Stimulated activated CD8-positive, alpha-beta memory T cell treated with anti-CD3 and anti-CD28 coated beads, Interleukin-12 subunit alpha, Interleukin-12 subunit beta, amount 100 ng/mL, for 24 hours (primary cell): Measurements from ENCODE around the gene SLC31A1.
"Not testable (repeated sequence)": the region's sequence is repeated elsewhere in the genome, so short reads cannot be mapped to it uniquely, and the experiment has no call there.

Source experiments
- DNase-seq: peaks from one replicate; pipeline ENCODE4 v3.0.0-alpha.2; 2020; ENCODE audit errors: extremely low read depth

The SLC31A1 gene

DNA sequence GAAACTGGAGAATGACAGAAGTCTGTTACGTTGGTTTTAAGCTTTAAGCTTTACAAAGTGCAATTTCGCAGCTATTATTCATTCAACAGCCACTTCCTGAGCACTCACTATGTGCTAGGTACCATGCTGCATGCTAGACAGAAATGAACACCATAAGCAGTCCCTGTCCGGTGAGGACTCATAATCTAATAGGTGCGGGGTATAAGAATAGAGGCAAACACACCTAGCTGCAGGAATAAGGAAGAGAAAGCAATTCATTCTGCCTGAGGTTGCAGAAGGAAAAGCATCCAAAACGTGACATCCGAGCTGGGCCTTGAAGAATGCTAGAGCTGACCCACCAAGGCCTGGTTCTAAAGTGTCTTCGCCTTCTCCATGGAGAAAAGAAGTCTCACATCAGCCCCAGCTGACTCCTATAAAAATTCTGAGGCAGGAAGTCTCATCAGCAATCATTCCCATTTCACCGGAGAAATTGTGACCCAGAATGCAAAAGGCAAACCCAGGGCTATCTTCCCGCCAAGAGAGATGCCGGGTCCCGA, 809 bp upstream of the SLC31A1 start:
- DNase-seq = no peak

DNA sequence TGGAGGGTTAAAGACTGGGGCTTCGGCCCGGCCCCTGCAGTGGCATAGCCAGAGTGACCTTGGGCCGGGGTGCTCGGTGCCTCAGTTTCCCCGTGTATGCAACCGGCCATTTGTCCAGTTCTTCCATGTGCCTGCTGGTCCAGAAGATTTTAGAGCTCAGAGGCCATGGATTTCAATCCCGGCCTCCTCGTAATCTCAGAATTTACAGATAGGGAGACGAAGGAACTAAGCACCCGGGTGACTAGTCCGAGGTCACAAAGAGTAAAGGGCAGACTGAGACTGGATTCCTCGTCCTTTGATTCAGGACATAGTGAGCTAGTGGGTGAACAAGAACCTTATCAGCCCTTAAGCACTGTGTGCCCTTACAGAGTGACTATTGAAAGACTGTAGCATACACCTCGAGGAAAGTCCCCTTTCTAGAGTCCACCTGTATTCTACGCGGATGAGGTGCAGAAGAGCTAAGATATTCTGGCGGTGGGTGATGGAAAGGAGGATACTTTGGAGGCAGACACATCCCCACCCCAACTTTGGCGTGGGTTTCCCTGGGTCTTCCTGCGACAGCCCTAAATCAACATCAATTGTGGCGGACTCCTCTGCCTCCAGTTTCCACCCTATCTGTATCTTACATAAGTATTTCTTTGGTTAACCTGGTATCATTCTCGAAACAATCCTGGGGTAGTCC, 597 bp downstream of the SLC31A1 start:
- DNase-seq = no peak

DNA sequence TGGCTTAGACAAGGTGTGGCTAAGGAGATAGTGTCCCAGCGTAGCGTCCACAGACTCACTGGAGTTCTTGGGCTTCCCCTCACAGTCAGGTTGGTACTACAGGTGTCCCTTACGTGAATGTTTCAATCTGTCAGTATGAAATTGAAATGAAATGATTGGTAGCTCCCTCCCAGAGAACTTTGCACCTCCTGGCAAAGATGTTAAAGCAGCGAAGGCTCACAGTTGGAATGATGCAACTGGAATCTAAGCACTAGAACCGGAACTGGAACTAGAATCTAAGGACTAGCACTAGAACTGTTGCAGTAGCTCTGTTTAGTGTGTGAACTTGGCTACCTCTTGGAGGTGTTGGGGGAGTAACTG, 1.1 kb downstream of the SLC31A1 start:
- DNase-seq = no peak

DNA sequence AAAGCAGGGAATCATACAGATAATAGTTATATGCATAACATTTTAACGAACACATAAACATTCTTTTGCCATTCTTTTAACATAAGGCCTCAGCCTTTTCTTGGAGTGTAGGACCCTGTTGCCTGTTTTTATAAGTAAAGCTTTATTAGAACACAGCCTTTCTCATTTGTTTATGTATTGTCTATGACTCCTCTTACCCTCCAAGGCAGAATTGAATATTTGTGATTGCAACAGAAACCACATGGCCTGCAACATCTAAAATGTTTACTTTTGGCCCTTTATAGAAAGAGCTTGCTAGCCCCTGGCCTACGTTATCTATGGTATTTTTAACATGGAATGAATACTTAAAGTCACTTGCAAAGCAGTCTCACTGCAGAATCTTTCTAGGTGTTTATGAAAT, 2.6 kb downstream of the SLC31A1 start:
- no peak for DNase-seq

DNA sequence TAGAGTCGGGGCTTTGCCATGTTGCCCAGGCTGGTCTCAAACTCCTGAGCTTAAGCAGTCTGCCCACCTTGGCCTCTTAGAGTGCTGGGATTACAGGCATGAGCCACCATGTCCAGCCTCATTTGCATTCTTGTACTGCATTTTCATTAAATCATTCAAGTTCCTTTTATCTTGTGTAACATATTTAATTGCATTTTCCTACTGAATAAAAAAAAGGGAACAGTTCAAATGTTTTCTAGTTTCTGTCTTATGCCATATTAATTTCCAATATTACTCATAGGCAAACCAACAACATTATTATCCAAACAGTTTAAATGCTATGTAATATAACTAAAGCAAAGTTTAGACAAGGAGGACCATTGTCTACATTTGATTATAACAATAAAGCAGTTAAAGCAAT, 6.1 kb downstream of the SLC31A1 start:
- DNase-seq = no peak

DNA sequence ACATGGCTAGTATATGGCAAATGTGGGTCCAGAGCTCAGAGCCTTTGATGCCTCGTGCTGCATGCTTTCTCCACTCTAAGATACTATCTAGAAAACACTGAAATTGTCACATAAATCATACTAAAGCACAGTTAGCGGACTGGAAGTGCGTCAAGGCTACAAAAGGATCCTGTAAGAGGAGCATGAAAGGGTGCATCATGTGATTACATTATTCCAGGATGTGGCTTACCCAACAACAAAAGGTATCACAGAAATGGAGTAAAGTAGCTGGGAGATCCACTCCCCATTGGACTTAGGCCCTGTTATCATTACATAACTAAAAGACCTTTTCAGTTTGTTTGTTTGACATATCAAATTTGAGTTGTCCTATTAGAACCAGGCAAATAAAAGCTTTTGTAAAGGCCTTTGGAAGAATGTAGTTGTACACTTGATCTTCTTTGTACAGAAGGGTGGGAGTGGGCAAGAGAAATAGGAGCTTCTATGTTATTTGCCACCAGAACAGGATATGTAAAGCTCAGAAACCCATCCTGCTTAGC, 6.9 kb downstream of the SLC31A1 start:
- DNase-seq = no peak

DNA sequence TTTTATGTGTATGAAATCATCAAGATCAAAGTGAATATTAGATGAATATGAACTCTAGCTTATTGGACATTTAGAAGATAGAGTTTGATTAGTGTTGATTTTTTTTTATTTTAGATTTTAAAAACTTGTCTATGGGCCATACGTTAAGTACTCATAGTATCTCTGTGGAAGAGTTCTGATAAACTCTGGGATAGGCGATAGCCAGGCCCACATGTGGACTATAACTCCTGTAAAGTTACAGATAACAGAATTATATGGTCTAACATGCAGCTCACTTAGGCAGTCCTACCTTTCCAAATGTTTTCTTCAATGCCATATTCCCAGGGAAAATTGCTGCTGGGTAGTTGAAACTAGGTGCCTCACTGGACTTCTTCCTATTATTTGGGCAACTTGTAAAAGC, 10.4 kb downstream of the SLC31A1 start:
- no peak for DNase-seq

DNA sequence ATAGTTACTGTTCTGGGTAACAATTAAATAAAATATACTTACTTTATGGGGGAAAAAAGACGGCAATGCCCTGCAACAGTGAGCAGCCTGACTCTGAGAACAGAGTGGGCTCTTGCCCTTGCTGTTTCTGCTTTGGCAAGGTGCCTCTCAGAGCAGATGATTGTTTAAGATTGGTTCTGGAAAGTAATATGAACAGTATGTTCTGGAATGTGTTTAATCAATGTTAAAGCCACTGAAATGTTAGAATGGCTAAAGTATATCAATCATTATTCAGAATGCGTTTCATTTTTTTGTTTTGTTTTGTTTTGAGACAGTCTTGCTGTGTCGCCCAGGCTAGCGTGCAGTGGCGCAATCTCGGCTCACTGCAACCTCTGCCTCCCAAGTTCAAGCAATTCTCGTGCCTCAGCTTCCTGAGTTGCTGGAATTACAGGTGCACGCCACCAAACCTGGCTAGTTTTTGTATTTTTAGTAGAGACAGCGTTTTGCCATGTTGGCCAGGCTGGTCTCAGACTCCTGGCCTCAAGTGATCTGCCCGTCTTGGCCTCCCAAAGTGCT, 14.4 kb downstream of the SLC31A1 start:
- DNase-seq = not testable (repeated sequence)

DNA sequence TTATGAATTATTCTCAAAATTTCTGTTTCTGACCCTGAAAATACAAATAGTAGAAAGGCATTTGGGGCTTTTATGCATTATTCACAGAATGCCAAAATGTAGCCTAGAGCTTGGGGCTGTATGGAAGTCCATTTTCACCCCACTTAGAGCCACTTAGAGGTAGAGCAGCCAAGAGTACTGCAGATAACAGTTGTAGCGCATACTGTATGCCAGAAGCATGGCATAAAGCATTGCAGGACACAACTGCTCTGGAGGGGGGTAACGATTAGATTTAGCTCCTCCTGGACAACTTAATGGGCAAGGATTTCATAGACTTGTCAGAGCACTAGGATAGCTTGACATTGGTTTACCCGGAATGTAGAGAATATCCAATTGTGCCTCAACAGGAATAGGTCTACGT, 15.7 kb downstream of the SLC31A1 start:
- DNase-seq = no peak

DNA sequence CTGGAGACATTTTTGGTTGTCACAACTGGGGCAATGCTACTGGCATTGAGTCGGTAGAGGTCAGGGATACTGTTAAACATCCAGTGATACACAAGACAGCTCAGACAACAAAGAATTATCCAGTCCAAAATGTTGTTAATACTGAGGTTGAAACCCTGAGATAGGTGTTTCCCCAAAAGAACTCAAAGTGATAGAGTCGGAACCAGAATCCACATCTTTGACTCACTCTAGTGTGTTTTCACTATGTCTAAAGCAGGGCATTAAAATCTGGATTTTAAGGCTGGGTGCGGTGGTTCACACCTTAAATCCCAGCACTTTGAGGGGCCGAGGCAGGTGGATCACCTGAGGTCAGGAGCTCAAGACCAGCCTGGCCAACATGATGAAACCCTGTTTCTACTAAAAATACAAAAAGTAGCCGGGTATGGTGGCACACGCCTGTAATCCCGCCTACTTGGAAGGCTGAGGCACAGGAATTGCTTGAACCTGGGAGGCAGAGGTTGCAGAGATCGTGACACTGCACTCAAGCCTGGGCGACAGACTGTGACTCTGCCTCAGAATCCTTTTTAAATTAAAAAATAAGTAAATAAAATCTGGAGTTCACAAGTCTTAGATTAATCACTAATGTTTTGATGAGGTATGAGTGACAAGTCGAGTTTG, 17.0 kb downstream of the SLC31A1 start:
- no peak for DNase-seq

DNA sequence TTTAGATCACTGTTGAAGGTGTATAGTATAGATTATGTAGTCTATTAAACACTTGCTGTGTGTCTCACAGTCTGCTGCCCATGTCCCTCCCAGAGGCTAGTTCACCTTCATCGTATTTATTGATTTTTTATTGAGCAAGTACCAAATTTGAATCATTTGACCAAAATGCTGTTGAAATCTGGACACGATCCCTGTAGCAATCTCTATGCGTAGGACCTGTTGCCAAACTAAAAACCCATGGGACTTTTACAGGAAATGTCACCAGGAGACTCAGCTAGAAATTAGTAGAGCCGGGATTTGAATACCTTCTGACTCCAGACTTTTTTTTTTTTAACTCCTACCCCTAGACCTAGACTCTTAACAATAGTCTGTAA, 17.5 kb downstream of the SLC31A1 start:
- DNase-seq = no peak

DNA sequence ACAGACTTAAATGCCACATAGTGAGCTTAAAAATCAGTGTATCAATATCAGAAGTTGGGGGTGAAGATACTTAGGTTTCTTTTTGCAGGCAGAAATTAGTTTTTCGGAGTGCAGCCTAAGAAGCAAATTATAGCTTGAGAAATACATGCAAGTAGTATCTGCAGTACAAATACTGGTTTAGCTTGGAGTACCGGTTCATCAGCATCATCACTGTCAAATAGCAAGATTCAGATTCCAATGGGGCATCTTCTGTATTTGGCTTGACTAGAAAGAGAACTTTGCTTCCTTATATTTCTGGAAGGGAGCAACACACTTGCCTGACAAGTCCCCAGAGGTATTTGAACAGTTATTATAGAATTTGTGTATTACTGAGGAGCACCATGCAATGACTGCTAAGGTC, 19.8 kb downstream of the SLC31A1 start:
- DNase-seq = no peak

DNA sequence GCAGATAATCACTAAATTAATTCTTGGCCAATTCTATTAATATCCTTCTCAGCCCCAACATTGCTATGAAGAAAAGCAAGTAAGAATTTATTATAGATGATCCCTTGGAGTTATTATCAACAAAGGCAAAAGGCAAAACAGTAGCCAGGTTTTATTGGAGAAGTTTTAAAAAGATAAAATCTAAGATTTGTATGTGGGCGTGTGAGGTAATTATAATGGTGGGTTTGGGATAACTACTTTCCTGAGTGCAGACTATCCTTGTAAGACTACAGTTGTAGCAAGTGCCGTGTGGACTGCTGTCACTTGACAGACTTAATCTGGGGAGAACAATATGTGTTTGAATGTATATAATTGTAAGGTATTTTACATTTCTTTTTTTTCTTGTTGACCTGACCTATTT, 23.2 kb downstream of the SLC31A1 start:
- DNase-seq = no peak

DNA sequence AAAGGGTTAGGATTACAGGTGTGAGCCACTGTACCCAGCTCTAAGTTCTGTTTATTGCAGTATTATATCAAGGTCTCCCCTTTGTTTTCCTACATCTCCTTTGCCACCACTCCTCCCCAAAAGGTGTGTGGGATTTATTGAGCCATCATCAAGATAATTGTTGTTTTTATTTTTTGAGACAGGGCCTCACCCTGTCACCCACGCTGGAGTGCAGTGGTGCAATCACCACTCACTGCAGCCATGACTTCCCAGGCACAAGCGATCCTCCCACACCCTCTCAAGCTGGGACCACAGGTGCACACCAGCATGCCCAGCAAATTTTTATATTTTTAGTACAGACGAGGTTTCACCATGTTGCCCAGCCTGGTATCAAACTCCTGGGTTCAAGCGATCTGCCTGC, 24.6 kb downstream of the SLC31A1 start:
- no peak for DNase-seq

DNA sequence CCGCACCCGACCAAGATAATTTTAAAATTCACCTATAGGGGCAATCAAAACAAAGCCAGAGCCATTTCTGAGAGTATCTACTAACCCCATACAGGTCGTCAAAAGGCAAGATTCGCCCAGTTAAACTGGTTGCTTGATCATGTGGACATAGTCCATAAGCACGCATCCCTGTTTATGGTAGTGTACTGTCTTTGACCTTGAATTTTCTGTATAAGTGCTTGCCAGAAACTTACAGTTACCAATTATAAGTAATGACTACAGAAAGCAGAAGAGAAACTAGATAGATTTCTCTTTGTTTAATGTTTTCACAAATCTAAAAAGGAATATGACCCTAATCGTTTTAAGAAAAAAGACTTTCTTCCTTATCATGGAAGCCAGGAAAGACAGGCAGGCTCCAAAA, 25.6 kb downstream of the SLC31A1 start:
- DNase-seq = no peak

DNA sequence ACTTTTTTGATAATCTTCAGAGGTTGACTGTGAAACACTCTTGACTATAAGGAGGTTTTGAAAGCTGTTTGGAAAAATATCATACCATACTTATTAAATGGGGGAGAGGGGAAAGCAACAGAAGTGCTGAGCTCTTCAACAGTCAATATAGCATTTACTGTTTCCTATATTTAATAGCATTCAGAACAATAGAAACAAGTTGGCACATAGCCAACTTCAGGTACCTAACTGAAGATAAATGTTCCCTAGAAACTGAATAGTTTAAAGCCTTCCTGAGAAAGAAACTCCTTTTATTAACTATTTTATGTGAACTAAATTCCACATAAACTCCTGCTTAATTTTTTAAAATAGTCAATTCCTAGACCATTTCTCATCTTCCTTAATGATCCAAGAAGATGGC, 26.3 kb downstream of the SLC31A1 start:
- no peak for DNase-seq

DNA sequence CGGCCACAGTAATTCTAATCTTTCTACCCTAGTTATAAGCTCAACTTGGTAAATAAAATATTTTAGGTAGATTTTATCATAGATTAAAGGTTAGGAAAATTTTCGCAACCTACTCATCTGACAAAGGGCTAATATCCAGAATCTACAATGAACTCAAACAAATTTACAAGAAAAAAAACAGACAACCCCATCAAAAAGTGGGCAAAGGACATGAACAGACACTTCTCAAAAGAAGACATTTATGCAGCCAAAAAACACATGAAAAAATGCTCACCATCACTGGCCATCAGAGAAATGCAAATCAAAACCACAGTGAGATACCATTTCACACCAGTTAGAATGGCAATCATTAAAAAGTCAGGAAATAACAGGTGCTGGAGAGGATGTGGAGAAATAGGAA, 28.3 kb downstream of the SLC31A1 start:
- not testable (repeated sequence) for DNase-seq

DNA sequence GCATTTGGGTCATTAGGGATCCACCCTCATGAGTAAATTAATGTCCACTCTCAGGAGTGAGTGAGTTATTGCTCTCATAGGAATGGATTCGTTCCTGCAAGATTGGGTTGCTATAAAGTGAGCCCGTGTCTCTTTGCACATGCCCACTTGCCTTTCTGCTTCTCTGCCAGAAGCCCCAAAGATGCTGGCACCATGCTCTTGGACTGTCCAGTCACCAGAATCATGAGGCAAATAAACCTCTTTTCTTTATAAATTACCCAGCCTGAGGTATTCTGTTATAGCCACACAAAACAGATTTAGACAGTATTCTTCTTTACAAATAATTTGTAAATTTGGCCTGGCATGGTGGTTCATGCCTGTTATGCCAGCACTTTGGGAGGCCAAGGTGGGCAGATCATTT, 29.5 kb downstream of the SLC31A1 start:
- no peak for DNase-seq

DNA sequence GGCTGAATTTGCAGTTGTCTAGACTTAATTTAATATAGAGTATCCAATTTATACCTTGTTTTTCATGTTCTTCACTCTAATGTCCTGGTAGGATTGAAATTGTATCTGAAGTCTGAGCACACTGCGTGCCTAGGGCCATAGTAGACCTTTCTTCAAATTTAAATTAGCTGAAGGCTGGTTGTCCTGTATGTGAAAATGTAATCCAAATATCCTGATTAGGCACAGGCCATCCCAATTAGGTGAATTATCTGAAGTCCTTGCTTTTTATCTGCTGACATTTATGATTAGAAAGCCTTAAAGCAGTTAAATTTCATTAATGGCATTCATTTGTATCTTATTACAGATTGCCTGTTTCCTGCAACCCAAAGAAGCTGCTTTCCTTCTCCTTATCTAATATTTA, 33.6 kb downstream of the SLC31A1 start:
- no peak for DNase-seq

DNA sequence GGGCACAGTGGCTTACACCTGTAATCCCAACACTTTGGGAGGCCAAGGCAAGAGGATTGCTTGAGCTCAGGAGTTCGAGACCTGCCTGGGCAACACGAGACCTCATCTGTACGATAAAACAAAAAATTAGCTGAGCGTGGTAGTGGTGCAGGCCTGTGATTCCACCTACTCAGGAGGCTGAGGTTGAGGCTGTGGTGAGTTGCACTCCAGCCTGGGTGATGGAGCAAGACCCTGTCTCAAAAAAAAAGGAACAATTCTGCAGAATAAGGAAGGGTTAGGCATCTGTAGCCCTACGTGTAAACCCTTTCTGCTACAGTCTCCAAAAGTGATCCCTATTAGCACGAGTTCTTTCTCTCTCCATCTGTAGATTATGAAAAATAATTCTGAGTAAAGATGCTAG, 34.1 kb downstream of the SLC31A1 start:
- DNase-seq = no peak

DNA sequence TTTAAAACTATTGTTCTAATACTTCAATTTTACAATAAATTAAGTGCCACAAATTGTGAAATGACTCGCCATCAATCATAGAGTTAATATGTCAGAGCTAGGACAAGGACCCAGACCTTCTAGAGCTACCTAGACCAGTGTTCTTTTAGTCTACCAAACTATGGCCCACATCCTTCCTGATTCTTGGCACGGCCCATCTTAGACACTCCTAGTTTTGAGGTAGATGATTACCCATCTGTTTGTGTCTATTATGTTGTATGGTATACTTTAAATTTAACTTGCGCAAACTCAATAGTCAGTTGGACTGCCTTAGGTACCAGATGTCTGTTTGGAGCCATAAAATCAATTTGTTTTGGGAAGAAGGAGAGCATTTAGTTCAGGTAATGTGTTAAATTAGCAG, 36.5 kb downstream of the SLC31A1 start:
- no peak for DNase-seq

DNA sequence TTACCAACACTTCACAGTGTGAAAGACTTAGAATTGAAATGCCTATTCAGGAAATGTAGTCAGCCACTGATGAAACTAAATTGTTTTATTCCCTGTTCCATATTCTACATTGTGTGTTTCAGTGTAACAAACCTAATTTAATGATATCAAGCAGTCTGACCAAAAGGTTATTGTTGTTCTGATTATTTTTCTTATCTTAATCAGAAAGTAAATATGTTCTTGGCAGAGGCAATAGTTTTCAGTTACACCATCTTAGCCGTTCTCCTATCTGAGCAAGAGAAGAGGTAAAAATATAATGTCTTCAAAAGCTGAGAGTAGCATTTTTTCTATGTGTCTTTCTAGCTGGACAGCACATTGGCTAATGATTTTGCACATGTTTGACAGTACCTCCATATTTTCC, 36.9 kb downstream of the SLC31A1 start:
- no peak for DNase-seq
